Activated T-cell treated with anti-CD3 and anti-CD28 coated beads for 48 hours (primary cell): ENCODE results near the gene ANKK1.

ENCODE experiments used
- DNase-seq: peaks from one replicate; pipeline ENCODE4 v3.0.0-alpha.2; 2020; ENCODE audit warnings: low read depth

ANKK1 gene

DNA sequence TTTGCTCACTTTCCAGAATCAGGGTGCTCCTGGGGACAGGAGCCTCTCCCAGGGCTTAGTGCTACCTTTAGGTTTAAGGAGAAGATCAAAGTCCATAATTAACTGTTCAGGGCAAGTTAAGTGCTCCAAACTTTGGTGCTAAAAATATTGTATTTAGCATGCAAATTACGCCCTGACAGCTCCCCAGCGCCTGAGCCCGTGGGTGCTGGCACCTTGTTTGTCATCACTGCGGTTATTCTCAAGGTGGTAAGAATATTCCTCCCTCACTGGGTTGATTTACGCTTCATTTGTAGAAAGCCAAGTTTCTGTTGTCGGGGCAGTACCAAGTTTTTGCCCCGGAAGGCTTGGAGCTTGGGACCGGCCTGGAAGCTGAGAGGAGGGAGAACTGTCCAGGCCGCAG is 21.3 kb downstream of the ANKK1 start:
- no peak for DNase-seq

- DNase-seq, result no peak
These were observed 21.9 kb downstream of the ANKK1 start for GRCh38 chr11:113409526-113409925.

- no peak for DNase-seq
These were observed 23.0 kb downstream of the ANKK1 start for GRCh38 chr11:113410414-113411135.

DNA sequence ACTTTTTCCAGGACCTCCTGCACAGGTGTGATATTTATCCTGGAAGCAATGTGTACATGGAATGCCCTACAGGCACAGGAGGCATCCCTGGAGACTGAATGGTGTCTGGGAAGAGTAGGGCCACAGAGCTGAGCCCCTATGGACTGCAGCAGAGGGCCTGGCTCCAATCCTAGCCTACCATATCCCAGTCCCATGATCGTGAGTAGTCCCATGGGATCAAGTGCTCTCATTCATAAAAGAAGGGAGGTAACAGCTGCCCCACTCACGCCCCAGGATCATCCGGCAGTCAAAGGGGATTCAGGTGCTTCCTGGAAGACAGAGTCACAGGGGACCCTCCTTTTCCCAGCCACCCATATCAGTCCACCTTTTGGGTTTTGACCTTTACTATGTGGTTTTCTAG is 24.0 kb downstream of the ANKK1 start:
- no peak for DNase-seq

DNA sequence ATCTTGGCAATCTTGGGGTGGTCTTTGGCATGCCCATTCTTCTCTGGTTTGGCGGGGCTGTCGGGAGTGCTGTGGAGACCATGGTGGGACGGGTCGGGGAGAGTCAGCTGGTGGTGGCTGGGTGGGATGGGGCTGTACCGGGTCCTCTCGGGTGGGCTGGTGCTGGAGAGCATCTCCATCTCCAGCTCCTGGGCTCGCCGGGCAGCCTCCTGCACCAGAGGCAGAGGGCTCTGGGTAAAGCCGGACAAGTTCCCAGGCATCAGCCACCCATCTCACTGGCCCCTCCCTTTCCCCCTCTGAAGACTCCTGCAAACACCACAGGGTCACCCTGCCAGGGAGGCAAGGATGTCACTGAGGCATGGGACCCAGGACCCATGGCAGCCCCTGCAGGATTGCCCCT is 25.1 kb downstream of the ANKK1 start:
- DNase-seq, result no peak

- DNase-seq, result no peak
These were observed 27.8 kb downstream of the ANKK1 start for GRCh38 chr11:113415343-113415742.

GRCh38 chr11:113417428-113417827 is 29.8 kb downstream of the ANKK1 start:
- DNase-seq, result no peak

- no peak for DNase-seq
These were observed 31.9 kb downstream of the ANKK1 start for GRCh38 chr11:113419454-113420003.

- no peak for DNase-seq
These were observed 33.2 kb downstream of the ANKK1 start for GRCh38 chr11:113420808-113421207.

- no peak for DNase-seq
These were observed 39.1 kb downstream of the ANKK1 start for GRCh38 chr11:113426686-113427085.

DNA sequence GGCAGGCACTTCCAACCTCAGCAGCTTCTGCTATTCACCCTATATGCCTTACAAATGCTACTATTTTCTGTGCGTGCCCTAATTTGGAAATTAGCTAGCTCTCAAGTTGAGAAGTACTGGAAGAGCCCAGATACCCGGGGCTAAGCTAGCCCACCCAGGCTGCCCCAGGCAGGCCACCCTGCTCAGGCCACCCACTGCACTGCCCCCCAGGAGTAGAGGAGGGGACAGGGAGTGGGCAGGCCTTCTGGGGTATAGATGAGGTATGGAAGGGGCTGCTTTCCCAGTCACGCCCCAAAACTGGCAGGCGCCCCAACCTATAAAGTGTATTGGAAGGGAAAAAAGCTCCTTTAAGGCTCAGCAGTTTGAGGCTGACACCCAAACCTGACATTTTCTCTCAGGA is 44.2 kb downstream of the ANKK1 start:
- no peak for DNase-seq

- DNase-seq, result no peak
These were observed 47.8 kb downstream of the ANKK1 start for GRCh38 chr11:113435190-113435968.

- DNase-seq, result no peak
These were observed 49.2 kb downstream of the ANKK1 start for GRCh38 chr11:113436672-113437252.

DNA sequence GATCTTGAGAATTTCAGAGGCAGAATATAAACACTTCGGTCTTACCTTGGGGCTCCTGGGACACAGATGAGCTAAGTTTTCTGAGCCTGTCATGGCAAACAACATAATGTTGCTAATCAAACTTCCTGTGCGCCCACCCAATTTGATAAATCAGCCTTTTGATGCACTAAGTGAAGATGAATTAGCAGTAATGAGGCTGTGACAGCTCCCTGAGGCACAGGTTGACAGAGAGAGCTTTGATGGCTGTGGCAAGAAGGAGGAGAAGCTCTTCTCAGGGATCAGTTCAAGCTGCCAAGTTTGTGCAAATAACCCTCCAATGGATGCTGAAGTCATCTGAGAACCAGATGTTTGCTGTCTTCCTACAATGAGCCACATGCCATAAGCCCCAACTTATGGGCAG is 53.2 kb downstream of the ANKK1 start:
- DNase-seq, result no peak

DNA sequence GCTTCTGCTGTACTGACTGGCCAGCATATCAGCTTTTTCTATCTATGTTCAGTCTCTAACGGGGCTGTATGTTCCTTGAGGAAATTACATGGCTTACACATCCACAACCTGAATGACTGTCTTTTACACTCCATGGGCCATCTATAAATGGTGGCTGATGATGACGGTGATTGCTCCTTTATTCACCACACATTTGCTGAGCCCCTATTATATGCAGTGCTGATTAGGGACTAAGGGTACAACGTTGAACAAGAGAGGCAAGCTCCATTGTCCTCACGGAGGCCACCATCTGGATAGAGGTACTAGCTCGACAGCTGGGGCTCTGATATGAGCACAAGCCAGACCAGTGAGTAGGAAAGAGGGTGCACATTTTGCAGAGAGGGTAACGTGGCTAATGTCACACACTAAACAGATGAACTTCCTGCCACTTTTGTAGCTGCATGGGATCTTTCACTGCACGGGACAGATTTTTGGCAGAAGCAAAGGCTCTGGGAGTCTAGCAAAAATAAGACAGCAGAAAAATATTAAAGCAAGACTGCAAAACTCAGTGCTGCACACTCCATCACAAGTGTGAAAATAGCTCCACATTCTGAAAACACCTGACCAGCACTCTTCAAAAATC is 57.0 kb downstream of the ANKK1 start:
- no peak for DNase-seq

DNA sequence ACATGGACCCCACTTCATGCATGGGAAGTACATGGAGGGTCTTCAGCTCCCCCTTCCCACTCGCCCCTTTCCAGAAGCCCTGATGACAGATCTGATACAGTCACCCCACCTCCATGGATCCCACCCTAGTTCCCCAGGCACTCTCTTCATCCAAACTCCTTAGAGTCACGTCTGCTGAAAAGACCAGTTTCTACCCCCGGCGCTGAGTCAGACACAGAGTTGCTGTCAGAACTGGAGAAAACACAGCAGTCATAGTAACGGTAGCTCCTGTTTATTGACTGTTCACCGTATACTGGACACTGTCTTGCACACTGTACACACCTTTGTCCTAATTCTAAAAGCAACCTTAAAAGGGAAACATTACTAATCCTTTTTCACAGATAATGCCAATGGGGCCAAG is 58.5 kb downstream of the ANKK1 start:
- no peak for DNase-seq

- DNase-seq, result no peak
These were observed 59.4 kb downstream of the ANKK1 start for GRCh38 chr11:113446938-113447337.

GRCh38 chr11:113447621-113448315 is 60.2 kb downstream of the ANKK1 start:
- no peak for DNase-seq

- no peak for DNase-seq
These were observed 60.7 kb downstream of the ANKK1 start for GRCh38 chr11:113448316-113448677.

DNA sequence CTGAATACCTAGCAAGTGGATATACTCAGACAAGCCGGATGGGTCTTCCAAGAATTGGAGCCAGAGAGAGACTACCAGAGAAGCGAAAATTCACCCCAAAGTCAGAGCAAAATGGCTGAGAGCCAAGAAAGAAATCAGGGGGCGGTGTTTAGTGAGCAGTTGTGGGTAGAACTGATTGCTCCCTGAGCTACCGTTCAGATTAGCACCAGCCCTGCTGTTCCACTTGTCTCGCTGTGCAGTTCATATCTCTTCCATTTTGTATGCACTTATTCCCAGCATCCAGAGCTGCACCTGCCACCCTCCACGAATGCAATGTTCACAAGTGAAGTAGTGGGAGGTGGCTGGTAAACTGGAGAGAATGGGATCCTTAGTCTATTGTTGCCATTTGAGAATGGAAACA is 62.2 kb downstream of the ANKK1 start:
- no peak for DNase-seq
